Uterus (tissue), 4 donors: Measurements from ENCODE around the gene GJA3. TPM values are rescaled to one million over a fixed set of nuclear protein-coding genes. Genes with fewer than 3 reads are reported as not detected.

Source experiments
- DNase-seq, 2 donors: peaks; one replicate each; pipeline ENCODE4 v3.0.0-alpha.2; 2019 to 2020
- H3K27ac ChIP-seq, 2 donors: fragments of 200-600 bp; sonication (generic); 1 replicate in 1 of 2; 2 replicates in 1 of 2; pipeline ENCODE4 v1.5.1; 2016 to 2018
- H3K27me3 ChIP-seq, 2 donors: fragments of 200-600 bp; sonication (generic); one replicate each; pipeline ENCODE4 v1.5.1; 2018 to 2019; ENCODE audit warnings: control low read depth in 1 of 2
- H3K36me3 ChIP-seq, 2 donors: fragments of 200-600 bp; sonication (generic); one replicate each; pipeline ENCODE4 v1.5.1; 2019; ENCODE audit warnings: control low read depth in 1 of 2
- H3K4me1 ChIP-seq, 2 donors: fragments of 200-600 bp; sonication (generic); one replicate each; pipeline ENCODE4 v1.5.1; 2018 to 2019; ENCODE audit warnings: control low read depth in 1 of 2
- H3K4me3 ChIP-seq, 2 donors: fragments of 200-600 bp; sonication (generic); 1 replicate in 1 of 2; 2 replicates in 1 of 2; pipeline ENCODE4 v1.5.1; 2018 to 2019; ENCODE audit warnings: mild to moderate bottlenecking in 1 of 2
- H3K9me3 ChIP-seq, 2 donors: fragments of 200-600 bp; sonication (generic); one replicate each; pipeline ENCODE4 v1.5.1; 2019; ENCODE audit warnings: control low read depth in 1 of 2
- CTCF ChIP-seq, 4 experiments: fragments of 200-600 bp in 2 of 4; fragments of 450-650 bp in 2 of 4; sonication (generic) in 2 of 4; IDR thresholded peaks; one replicate each; pipeline ENCODE4 v1.5.1; 2016 to 2019; ENCODE audit warnings: antibody characterized with exemption in 4 of 4, mild to moderate bottlenecking in 2 of 4, moderate library complexity in 1 of 4
- POLR2A ChIP-seq, 2 donors: fragments of 450-650 bp; IDR thresholded peaks; one replicate each; pipeline ENCODE4 v1.6.1; 2016; ENCODE audit warnings: antibody characterized with exemption in 2 of 2, mild to moderate bottlenecking in 1 of 2, moderate library complexity in 1 of 2
- intact Hi-C: fragments of 100-400 bp; cut with DNase I; formaldehyde crosslinking; loops from one replicate; pipeline ENCODE4 v1.15.1; 2023; ENCODE audit warnings: low total_unique reads
- total RNA-seq, 4 donors: library from RNA; depleted of rRNA in 3 of 4; stranded (reverse); fragments of >200 nt in 3 of 4; gene quantifications; one replicate each; pipeline versions ENCODE4 v1.1.0 to v1.2.4, GENCODE V29; 2014 to 2023
- donor health status: DM: yes; HTN: yes; CAD: no.

Gene GJA3
- total RNA-seq, 4 donors from 2014 or later = 0.07 to 0.37 TPM; not detected in 2

- Histone ChIP-seq H3K4me3 (no peak overlapping the region), H3K9me3 (no peaks in the 10 kb centered on the region)
- intact Hi-C loops = no loop called here
These were observed 11.1 kb downstream of the GJA3 start for GRCh38 chr13:20149762-20150161.

GRCh38 chr13:20148501-20149183 lies 12.2 kb downstream of the GJA3 start:
- Histone ChIP-seq H3K27me3 (no peaks in the 10 kb centered on the region), H3K27ac (no peak overlapping the region), H3K4me1 (no peaks in the 10 kb centered on the region), H3K9me3 (no peaks in the 10 kb centered on the region), H3K36me3 (no peaks in the 10 kb centered on the region), H3K4me3 (no peak overlapping the region)
- intact Hi-C loops = no loop called here
- TF ChIP-seq CTCF (IDR thresholded peaks at IDR 0.05) (no peak), POLR2A (IDR thresholded peaks at IDR 0.05) (no peak)
- no peak for DNase-seq

More at GRCh38 chr13:20149762-20150161, 11.1 kb downstream of the GJA3 start:
- Histone ChIP-seq H3K27me3 (peaks cover 0 to 1% of the 10 kb centered on the region in 2 donors), H3K27ac (no peak overlapping the region), H3K36me3 (no peaks in the 10 kb centered on the region), H3K4me1 (no peaks in the 10 kb centered on the region)
- DNase-seq = no peak
- TF ChIP-seq CTCF (IDR thresholded peaks at IDR 0.05) (no peak), POLR2A (IDR thresholded peaks at IDR 0.05) (no peak)

GRCh38 chr13:20146381-20146780 lies 14.5 kb downstream of the GJA3 start:
- H3K4me1 ChIP-seq = no peaks in the 10 kb centered on the region
- no peaks in the 10 kb centered on the region for H3K36me3 ChIP-seq
- intact Hi-C loops = no loop called here
- TF ChIP-seq CTCF (IDR thresholded peaks at IDR 0.05) (no peak), POLR2A (IDR thresholded peaks at IDR 0.05) (no peak)
- no peaks in the 10 kb centered on the region for H3K9me3 ChIP-seq
- no peak for DNase-seq
- no peak overlapping the region for H3K4me3 ChIP-seq
- peaks cover 0 to 5% of the 10 kb centered on the region in 2 donors for H3K27me3 ChIP-seq
- H3K27ac ChIP-seq = no peak overlapping the region

GRCh38 chr13:20145521-20145920 lies 15.3 kb downstream of the GJA3 start:
- Histone ChIP-seq H3K9me3 (no peaks in the 10 kb centered on the region), H3K27ac (no peak overlapping the region), H3K27me3 (peaks cover 0 to 5% of the 10 kb centered on the region in 2 donors), H3K36me3 (no peaks in the 10 kb centered on the region), H3K4me3 (no peak overlapping the region), H3K4me1 (no peaks in the 10 kb centered on the region)
- intact Hi-C loops = no loop called here
- DNase-seq = no peak
- TF ChIP-seq CTCF (IDR thresholded peaks at IDR 0.05) = no peak
- no peak for TF ChIP-seq POLR2A (IDR thresholded peaks at IDR 0.05)

GRCh38 chr13:20144141-20144850 lies 16.6 kb downstream of the GJA3 start:
- H3K27me3 ChIP-seq = peaks cover 3 to 5% of the 10 kb centered on the region in 2 donors
- H3K27ac ChIP-seq = no peak overlapping the region
- no peak for DNase-seq
- intact Hi-C loops = no loop called here
- H3K9me3 ChIP-seq = no peaks in the 10 kb centered on the region
- H3K4me1 ChIP-seq = no peaks in the 10 kb centered on the region
- no peaks in the 10 kb centered on the region for H3K36me3 ChIP-seq
- TF ChIP-seq CTCF (IDR thresholded peaks at IDR 0.05) (no peak), POLR2A (IDR thresholded peaks at IDR 0.05) (no peak)
- no peak overlapping the region for H3K4me3 ChIP-seq
